BJ (cell line): ENCODE measurements around the gene CD96. TPM values are rescaled to one million over a fixed set of nuclear protein-coding genes. Genes with fewer than 3 reads are reported as not detected.

Source experiments
- CTCF ChIA-PET: fragments of 350-600 bp; formaldehyde crosslinking; extraction: SDS; loops from one replicate; lab custom pipeline; 2021; ENCODE audit warnings: antibody characterized with exemption, inconsistent platforms; lab: Yijun Ruan, JAX
- POLR2A ChIA-PET: fragments of 300-600 bp; sonication (Branson Sonifier 250); formaldehyde crosslinking; extraction: SDS; loops from one replicate; lab custom pipeline; 2021; ENCODE audit warnings: antibody characterized with exemption; lab: Charles Lee
- DNase-seq: peaks from one replicate; pipeline ENCODE4 v3.0.0-alpha.2; 2011; ENCODE audit warnings: low read depth
- H3K27me3 ChIP-seq: 2 replicates; pipeline ENCODE4 v1.6.0; 2011; ENCODE audit warnings: low read length; ENCODE audit not compliant: control insufficient read depth, insufficient read depth
- H3K36me3 ChIP-seq: 2 replicates; pipeline ENCODE4 v1.5.1; 2011; ENCODE audit warnings: low read length; ENCODE audit not compliant: control insufficient read depth, insufficient read depth
- H3K4me3 ChIP-seq: 2 replicates; pipeline ENCODE4 v1.5.1; 2011; ENCODE audit warnings: low read depth, mild to moderate bottlenecking, control low read depth, low read length
- CTCF ChIP-seq: IDR thresholded peaks from 2 replicates; pipeline ENCODE4 v1.5.1; 2011; ENCODE audit warnings: low read depth, mild to moderate bottlenecking, control low read depth, inconsistent platforms, low read length, moderate library complexity; ENCODE audit not compliant: insufficient read depth
- polyA plus RNA-seq: library from polyadenylated mRNA; depleted of rRNA; stranded (reverse); fragments of >200 nt; gene quantifications from 2 replicates; pipeline ENCODE4 v1.2.3, GENCODE V29; 2011

The CD96 gene
- polyA plus RNA-seq, 1 experiment = 0.06 TPM

- ChIA-PET CTCF (interaction anchor here (1.3 kb wide), 1 partner anchor 9 kb away, joined by 4 read pairs; no protein-coding TSS in a partner anchor), POLR2A (no interaction called here)
- no peak for DNase-seq
- Histone ChIP-seq H3K4me3 (no peak overlapping the region), H3K36me3 (no peaks in the 10 kb centered on the region), H3K27me3 (no peaks in the 10 kb centered on the region)
- no peak for TF ChIP-seq CTCF
Measured at GRCh38 chr3:111604119-111604518, 62.1 kb downstream of the CD96 start.

GRCh38 chr3:111605018-111605417 lies 63.0 kb downstream of the CD96 start:
- TF ChIP-seq CTCF = no peak
- ChIA-PET POLR2A (no interaction called here), CTCF (interaction anchor here (0.7 to 1.3 kb wide), 2 partner anchors 9 to 670 kb away, joined by 3 to 4 read pairs; no protein-coding TSS in a partner anchor)
- Histone ChIP-seq H3K36me3 (no peaks in the 10 kb centered on the region), H3K4me3 (no peak overlapping the region), H3K27me3 (no peaks in the 10 kb centered on the region)
- no peak for DNase-seq

GRCh38 chr3:111605493-111605892 lies 63.5 kb downstream of the CD96 start:
- CTCF ChIA-PET = interaction anchor here (0.7 to 1.3 kb wide), 2 partner anchors 8 to 670 kb away, joined by 3 to 4 read pairs; no protein-coding TSS in a partner anchor
- DNase-seq = no peak
- TF ChIP-seq CTCF = no peak
- Histone ChIP-seq H3K4me3 (no peak overlapping the region), H3K27me3 (no peaks in the 10 kb centered on the region), H3K36me3 (no peaks in the 10 kb centered on the region)
- POLR2A ChIA-PET = no interaction called here

- Histone ChIP-seq H3K27me3 (no peaks in the 10 kb centered on the region), H3K36me3 (no peaks in the 10 kb centered on the region), H3K4me3 (no peak overlapping the region)
- ChIA-PET POLR2A (no interaction called here), CTCF (interaction anchor here (2.0 kb wide), 1 partner anchor 13 kb away, joined by 4 read pairs; no protein-coding TSS in a partner anchor)
- no peak for DNase-seq
- no peak for TF ChIP-seq CTCF
Measured at GRCh38 chr3:111607240-111607920, 65.4 kb downstream of the CD96 start.

- ChIA-PET POLR2A (no interaction called here), CTCF (interaction anchor here (2.0 kb wide), 1 partner anchor 14 kb away, joined by 4 read pairs; no protein-coding TSS in a partner anchor)
- no peaks in the 10 kb centered on the region for H3K27me3 ChIP-seq
- no peak overlapping the region for H3K4me3 ChIP-seq
- no peak for TF ChIP-seq CTCF
- H3K36me3 ChIP-seq = no peaks in the 10 kb centered on the region
- no peak for DNase-seq
Measured at GRCh38 chr3:111608383-111608782, 66.4 kb downstream of the CD96 start.
